GM12865 (cell line): ENCODE results near the gene SEC63.

Experiments used
- DNase-seq: peaks from one replicate; pipeline ENCODE4 v3.0.0; 2010; ENCODE audit warnings: low read depth
- H3K4me3 ChIP-seq: 2 replicates; pipeline ENCODE4 v1.5.1; 2011; ENCODE audit warnings: mild to moderate bottlenecking, low read depth, low read length, control low read depth
- TF ChIP-seq, protein P1 (sequence below): IDR thresholded peaks from 2 replicates; pipeline ENCODE4 v1.5.1; 2011; ENCODE audit warnings: low read length, control low read depth, low read depth, inconsistent platforms; ENCODE audit not compliant: insufficient read depth; ENCODE audit errors: missing control alignments

SEC63 gene

DNA sequence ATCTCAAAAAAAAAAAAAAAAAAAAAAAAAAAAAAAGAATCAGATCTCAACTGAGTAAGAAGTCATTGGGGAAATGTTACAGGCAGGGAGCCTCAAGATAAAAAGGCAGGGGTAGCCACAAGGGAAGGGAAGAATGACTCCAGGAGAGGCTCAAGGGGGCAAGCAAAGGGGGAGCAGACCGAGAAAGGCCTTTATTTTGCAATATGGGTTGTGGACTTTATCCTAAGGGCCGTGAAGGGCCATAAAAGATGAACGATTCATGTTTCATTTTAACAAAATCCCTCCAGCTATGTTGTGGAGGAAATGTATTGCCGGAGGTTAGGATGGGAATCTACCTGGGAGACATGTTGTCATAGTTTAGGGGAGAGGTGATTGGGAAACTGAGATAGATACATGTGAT lies 25.8 kb upstream of the SEC63 start:
- no peak overlapping the region for H3K4me3 ChIP-seq
- DNase-seq = no peak
- TF ChIP-seq, protein P1, sequence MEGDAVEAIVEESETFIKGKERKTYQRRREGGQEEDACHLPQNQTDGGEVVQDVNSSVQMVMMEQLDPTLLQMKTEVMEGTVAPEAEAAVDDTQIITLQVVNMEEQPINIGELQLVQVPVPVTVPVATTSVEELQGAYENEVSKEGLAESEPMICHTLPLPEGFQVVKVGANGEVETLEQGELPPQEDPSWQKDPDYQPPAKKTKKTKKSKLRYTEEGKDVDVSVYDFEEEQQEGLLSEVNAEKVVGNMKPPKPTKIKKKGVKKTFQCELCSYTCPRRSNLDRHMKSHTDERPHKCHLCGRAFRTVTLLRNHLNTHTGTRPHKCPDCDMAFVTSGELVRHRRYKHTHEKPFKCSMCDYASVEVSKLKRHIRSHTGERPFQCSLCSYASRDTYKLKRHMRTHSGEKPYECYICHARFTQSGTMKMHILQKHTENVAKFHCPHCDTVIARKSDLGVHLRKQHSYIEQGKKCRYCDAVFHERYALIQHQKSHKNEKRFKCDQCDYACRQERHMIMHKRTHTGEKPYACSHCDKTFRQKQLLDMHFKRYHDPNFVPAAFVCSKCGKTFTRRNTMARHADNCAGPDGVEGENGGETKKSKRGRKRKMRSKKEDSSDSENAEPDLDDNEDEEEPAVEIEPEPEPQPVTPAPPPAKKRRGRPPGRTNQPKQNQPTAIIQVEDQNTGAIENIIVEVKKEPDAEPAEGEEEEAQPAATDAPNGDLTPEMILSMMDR = no peak

DNA sequence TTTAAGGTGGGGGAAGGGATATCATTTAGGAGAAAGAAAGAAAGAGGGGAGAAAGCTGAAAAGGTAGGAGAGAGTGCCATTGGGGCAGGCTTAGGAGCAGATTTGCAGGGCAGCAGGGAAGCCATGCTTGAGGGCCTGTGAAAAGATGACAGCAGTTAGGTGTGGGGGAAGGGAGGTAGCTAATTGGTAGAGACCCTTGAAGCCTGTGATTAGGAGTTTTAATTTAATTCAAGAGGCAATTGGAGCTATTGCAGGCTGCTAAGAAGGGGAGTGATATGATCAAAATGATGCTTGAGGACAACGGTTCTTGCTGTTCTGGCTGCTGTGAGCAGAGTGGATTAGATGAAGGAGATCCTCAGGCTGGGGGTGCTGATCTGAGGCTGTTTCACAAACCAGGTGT lies 24.5 kb upstream of the SEC63 start:
- no peak overlapping the region for H3K4me3 ChIP-seq
- TF ChIP-seq, protein P1 = no peak
- DNase-seq = no peak

DNA sequence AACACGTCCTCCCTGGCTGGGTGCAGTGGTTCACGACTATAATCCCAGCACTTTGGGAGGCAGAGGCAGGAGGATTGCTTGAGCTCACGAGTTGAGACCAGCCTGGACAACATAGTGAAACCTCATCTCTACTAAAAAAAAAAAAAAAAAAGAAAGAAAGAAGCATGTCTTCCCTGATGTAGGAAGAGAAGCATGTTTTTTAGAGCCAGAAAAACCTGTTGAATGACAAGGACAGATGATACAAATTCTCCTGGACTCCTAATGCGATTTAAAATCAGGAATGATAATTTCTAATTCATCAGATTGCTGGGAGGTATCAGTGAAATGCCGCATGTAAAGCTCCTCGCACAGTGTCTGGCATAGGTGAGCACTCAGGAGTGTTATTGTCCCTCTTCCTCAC lies 23.7 kb upstream of the SEC63 start:
- no peak overlapping the region for H3K4me3 ChIP-seq
- TF ChIP-seq, protein P1 = no peak
- no peak for DNase-seq

DNA sequence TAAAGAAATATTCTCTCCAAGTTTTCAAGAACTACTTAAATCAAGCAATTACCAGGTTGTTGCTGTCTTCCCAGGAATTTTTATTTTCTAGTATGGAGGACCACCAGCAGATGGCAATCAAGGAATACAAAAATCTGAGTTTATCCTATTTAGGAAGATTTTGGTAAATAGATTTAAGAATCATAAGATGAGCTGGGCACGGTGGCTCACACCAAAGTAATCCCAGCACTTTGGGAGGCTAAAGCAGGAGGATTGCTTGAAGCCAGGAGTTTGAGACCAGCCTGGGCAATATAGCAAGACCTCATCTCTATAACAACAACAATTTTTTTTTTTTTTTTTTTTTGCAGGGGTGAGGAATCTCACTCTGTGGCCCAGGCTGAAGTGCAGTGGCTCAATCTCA lies 19.3 kb upstream of the SEC63 start:
- H3K4me3 ChIP-seq = no peak overlapping the region
- DNase-seq = peak; percentile 7
- TF ChIP-seq, protein P1 = peak; percentile 16

DNA sequence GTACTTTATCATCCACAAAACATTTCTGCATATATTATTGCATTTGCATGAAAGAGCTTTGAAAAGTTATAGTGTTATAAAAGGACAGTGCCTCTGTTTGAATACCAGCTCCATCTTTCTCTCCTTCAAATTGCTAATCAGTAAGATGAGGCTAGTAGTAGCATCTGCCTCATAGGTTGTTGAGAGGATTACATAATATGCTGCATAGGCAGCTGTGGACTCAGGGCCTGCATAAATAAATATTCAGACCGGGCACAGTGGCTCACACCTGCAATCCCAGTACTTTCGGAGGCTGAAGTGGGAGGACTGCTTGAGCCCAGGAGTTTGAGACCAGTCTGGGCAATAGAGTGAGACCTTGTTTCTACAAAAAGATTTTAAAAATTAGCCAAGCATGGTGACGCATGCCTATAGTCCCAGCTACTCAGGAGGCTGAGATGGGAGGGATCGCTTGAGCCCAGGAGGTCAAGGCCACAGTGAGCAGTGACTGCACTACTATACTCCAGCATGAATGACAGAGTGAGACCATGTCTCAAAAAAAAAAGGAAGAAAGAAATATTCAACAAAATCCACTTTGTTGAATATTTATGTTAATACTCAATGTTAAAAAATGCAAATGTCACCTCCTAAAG lies 18.3 kb upstream of the SEC63 start:
- TF ChIP-seq, protein P1 = no peak
- DNase-seq = no peak
- H3K4me3 ChIP-seq = no peak overlapping the region

DNA sequence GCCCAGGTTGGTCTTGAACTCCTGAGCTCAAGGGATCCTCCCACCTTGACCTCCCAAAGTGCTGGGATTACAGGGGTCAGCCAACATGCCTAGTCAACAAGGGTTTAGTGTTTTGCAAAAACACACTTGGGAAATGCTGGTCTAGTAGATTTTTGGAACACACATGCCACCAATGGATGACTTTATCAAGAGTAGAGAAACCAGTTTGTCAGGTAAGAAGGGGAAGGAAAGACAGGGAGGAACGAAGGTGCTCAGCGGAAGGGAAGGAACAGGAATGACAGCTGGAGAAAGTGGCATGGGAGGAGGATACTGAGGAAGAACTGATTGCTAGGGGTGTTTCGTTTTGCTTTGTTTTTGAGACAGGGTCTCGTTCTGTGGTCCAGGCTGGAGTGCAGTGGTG lies 15.6 kb upstream of the SEC63 start:
- DNase-seq = no peak
- no peak overlapping the region for H3K4me3 ChIP-seq
- TF ChIP-seq, protein P1 = no peak

DNA sequence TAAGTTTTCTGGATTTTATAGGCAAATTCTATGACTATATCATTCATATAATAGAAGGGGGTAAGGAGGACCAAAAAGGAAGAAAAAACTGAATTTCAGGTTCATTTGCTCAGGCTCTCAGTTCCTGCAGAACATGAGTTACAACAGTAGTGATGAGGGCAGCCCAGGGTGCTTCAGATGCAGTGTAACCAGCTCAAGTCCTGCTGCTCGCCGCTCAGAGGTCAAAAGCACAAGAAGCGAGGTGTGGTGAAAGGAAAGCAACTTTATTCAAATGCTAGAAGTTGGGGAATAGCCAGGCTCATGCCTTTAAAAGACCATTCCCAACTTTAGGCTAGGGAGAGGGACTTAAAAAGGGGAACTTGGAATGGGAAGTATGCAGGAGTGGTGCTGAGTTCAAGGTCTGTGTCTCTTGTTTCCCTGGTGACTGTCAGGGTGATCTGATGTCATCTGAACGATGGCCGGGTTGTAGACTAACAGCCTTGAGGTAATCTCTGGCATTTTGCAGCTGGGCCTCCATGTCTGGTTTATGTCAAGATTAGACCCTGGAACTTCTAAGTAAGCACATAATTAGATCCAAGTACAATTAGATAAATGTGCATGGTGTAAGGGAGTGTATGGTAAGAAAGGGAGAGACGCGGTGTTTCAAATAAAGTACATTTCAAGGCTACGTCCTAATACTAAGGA lies 14.5 kb upstream of the SEC63 start:
- DNase-seq = no peak

More for the DNA sequence above, 14.5 kb upstream of the SEC63 start:
- TF ChIP-seq, protein P1 = no peak
- no peak overlapping the region for H3K4me3 ChIP-seq
